Right ventricle myocardium inferior (tissue), 1 donor: ENCODE results near the gene PRKCA. TPM values are rescaled to one million over a fixed set of nuclear protein-coding genes. Genes with fewer than 3 reads are reported as not detected.

Experiments
- ATAC-seq: fragments of 200-7000 bp; cut with Tn5 transposase; one replicate; pipeline ENCODE4 v1.9.1; 2020; ENCODE audit warnings: mild to moderate bottlenecking, moderate library complexity
- DNase-seq: peaks from one replicate; pipeline ENCODE4 v3.0.0; 2021; ENCODE audit errors: missing footprints
- intact Hi-C: fragments of 100-400 bp; cut with DNase I; formaldehyde crosslinking; loops from one replicate; pipeline ENCODE4 v1.11.0; 2022
- total RNA-seq: library from RNA; stranded (reverse); fragmentation: NEBNext Ultra II Directional; extraction: Animal tissue kit (Norgen Biotek cat#: 25700); gene quantifications from one replicate; pipeline ENCODE4 v1.2.1, GENCODE V29; 2021
- donor health status: DM: no; HTN: yes; CAD: no; lungs with severe emphysema.

The PRKCA gene
- total RNA-seq, 1 donor from 2014 or later = 6.9 TPM

DNA sequence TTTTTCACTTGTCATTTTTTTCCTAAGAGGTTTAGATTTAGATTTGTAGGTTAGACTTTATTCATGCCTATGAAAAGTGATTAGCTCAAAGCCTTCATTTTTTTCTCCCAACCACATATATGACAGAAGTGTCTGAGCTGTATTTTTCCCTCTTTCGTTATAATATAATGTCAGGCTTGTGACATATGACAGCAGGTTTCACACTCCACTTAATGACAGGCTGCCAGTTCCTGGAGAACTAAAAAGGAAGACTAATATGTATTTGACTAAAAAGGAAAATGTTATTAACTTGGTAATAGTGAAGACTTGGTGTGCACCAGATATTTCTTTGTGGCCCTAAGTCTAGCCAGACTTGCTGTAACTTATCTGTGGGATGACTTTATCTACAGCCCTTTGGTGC is 331.8 kb downstream of the PRKCA start:
- DNase-seq (no peak), ATAC-seq (no peak)
- intact Hi-C loops = no loop called here

DNA sequence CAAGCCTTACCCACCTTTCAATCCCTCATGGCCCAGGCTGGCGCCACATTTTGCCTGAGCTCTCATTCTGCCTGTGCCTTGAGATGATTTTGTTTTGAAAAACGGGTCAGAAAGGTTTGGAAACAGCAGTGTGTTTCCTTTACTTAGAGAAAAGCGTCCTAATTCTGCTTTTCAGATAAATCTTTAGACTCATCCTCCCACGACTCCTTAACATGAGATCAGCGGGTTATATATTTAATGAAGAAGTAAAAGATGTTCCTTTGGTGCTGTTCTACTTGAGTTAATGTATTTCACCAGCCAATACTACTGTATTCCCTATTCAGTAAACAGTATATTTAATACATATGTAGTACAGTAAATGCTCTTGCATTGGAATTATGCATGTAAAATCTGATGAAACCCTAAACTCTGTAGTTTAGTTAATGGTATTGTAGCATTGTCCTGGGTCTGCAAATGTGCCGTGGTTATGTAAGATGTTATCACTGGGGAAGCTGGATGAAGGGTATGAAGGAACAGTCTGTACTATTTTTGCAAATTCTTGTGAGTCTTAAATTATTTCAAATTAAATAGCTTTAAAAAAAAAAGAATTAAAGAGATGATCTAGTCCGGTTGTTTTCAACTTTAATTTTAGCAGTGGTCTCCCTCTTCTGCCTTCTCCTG is 333.1 kb downstream of the PRKCA start:
- ATAC-seq (no peak), DNase-seq (no peak)
- intact Hi-C loops = no loop called here

DNA sequence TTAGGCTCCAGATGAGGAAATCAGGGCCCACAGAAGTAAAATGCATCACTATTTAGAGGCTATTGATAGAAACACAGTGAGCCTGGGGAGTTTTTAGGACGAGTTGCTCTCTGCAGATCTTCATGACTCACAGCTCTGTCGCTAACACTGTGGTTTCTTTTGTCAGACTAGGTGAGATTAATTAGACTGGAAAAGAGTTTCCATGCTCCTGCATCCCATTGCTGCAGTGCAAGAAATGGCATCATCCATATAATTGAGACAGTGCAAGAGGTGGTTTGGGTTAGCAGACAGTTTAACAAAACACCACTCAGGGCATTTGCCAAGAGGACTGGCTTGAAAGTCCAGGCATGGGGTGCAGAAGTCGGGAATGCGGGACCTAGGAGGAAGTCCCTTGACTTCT is 333.7 kb downstream of the PRKCA start:
- DNase-seq (no peak), ATAC-seq (no peak)
- intact Hi-C loops = no loop called here

DNA sequence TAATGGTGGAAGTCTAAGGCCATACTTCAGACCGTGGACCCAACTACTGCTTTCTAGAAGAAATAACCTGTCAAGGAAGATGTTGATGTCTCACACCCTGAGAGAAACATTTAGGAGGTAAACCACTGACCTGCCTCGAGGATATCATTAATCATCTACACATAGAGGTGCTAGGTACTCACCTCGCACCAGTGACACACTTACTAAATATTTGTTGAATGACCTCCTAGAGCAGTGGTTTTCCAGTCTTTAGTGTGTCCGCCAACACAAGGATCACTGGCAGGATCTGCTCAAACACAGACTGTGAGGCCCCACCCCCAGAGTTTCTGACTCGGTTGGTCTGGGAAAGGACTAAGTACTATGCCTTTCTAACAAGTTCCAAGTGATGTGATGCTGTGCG is 335.1 kb downstream of the PRKCA start:
- DNase-seq (no peak), ATAC-seq (no peak)
- intact Hi-C loops = no loop called here

GRCh38 chr17:66638707-66639479 is 336.5 kb downstream of the PRKCA start:
- ATAC-seq = no peak
- intact Hi-C loops = no loop called here
- no peak for DNase-seq

DNA sequence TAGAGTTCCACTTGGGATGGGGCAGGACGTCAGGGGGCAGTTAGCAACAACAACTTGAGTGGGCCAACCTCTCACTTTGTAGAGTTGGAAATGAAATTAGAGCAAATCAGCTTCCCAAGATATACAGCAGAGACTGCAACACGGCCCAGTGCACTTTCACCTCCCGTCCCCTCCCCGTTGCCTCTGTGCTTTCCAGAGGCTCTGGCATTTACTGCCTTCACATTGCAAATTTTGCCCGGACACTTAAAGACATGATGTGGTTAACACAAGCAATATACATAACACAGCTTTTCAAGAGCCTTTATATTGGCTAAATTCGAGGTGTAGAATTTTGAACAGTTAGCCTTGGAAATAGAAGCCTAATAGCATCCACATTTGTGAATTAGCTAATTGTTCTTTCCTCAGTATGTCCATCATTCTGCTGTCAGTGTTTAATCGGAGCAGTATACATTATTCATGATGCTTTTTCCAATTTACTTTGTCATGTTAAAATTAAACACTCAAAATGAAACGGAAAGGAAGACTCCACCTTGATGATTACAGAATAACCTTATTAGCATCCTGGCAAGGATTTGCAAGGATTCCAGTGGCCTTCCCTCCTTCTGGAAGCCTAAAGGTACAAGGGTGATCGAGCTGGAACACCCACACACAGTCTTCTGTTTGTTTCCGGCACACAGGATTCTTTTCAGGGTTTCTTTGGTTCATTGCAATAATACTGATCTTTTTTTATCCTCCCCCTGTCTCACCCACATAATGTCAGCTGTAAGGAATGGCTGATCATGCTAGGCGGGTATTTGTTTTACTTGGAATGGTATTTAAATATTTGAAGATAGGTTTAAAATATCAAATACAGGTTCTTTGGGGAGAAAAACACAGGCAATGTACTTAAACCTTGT is 341.6 kb downstream of the PRKCA start:
- no peak for ATAC-seq
- DNase-seq = no peak
- intact Hi-C loops = no loop called here

GRCh38 chr17:66645259-66645658 is 342.8 kb downstream of the PRKCA start:
- intact Hi-C loops = no loop called here
- no peak for DNase-seq
- no peak for ATAC-seq

- DNase-seq (no peak), ATAC-seq (no peak)
- intact Hi-C loops = no loop called here
Observed at GRCh38 chr17:66647391-66647983, 345.1 kb downstream of the PRKCA start.

GRCh38 chr17:66649818-66650543 is 347.6 kb downstream of the PRKCA start:
- intact Hi-C loops = no loop called here
- DNase-seq (no peak), ATAC-seq (no peak)

- DNase-seq = no peak
- intact Hi-C loops = no loop called here
- ATAC-seq = no peak
Observed at GRCh38 chr17:66650544-66650877, 348.1 kb downstream of the PRKCA start.

GRCh38 chr17:66652840-66653507 is 350.6 kb downstream of the PRKCA start:
- DNase-seq (no peak), ATAC-seq (no peak)
- intact Hi-C loops = no loop called here

DNA sequence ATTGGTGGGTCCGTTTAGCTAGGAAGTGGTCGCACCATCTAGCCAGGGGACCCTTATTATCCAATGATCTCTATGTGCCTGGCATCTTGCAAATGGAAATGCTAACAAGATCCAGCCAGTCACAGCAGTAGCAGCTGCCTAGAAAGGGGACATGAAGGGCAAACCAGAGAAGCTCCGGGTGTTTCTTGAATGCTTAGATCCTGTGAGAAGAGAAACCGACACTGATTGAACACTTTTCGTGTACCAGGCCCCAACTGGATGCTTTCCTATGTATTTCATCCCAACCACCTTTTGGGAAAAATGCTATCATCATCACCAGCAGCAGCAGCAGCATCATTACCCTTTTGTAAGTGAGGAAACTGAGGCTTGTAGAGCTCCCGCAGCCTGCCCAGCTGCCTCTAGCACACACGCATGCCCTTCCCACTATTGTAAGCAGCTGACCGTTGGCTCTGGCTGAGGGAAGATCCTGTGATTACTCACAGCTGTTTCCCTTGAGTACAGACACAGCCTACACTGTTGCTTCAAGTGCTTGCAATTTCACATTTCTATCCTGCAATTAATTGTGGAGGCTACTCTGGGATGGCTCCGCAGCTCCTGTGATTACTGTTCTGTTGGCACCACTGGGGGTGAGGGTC is 351.8 kb downstream of the PRKCA start:
- peak; percentile 56 for ATAC-seq
- no peak for DNase-seq
- intact Hi-C loops = no loop called here

DNA sequence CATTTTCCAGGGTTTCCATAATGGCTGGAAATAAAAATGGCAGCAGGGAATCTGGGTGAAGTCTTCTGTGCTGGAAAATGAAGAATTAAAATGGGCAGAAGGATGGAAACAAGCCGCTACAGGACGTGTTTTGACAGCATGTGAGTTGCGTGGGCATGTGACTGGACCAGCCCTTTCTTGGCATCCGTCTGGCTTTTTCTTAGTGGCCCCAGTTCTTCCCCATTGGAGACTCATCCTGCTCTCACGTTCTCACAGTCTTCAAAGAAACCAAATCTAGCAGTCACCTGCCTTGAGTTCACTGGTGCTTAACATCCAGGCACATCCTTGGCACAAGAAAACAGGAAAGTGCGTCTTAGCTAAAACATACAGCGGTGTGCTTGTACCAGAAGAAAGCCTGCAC is 352.4 kb downstream of the PRKCA start:
- intact Hi-C loops = no loop called here
- ATAC-seq = no peak

GRCh38 chr17:66655461-66655860 is 353.0 kb downstream of the PRKCA start:
- intact Hi-C loops = no loop called here
- no peak for DNase-seq

More for the DNA sequence above, 352.4 kb downstream of the PRKCA start:
- no peak for DNase-seq

GRCh38 chr17:66655861-66656260 is 353.4 kb downstream of the PRKCA start:
- intact Hi-C loops = no loop called here
- DNase-seq (no peak), ATAC-seq (no peak)

More at GRCh38 chr17:66655461-66655860, 353.0 kb downstream of the PRKCA start:
- no peak for ATAC-seq

GRCh38 chr17:66661411-66662256 is 359.2 kb downstream of the PRKCA start:
- DNase-seq = no peak
- ATAC-seq = no peak
- intact Hi-C loops = no loop called here

DNA sequence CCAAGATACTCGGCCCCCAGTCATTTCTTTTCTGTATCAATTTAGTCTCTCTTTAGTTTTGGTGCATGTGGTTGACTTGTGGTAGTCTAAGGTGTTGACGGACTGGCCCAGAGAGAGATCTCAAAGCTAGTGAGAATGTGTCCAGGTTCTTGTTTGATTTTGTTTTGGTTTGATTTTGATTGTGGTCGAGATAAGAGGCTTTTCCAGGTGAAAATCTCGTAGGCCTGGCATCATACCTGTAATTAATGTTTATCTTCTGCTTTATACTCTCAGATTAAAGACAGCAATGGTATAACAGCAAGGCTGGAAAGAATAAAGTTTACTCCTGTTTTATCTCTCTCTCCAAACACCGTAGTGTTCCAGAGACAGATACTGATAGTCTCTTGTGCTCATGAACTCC is 360.1 kb downstream of the PRKCA start:
- no peak for ATAC-seq
- DNase-seq = no peak
- intact Hi-C loops = no loop called here
